H1 (cell line): Measurements from ENCODE around the gene ADPRH. TPM values are rescaled to one million over a fixed set of nuclear protein-coding genes. Genes with fewer than 3 reads are reported as not detected.

Experiments
- BRCA1 ChIP-seq: IDR thresholded peaks from 2 replicates; pipeline ENCODE4 v1.6.1; 2012; ENCODE audit warnings: low read depth, low read length, improper control_type of control experiment
- CBX5 ChIP-seq: fragments of 300-800, 300-1000 bp; sonication (generic); IDR thresholded peaks from 2 replicates; pipeline ENCODE4 v1.7.1; 2016; ENCODE audit warnings: antibody characterized with exemption, low read length, low read depth
- E2F6 ChIP-seq: IDR thresholded peaks from 2 replicates; pipeline ENCODE4 v1.6.1; 2012; ENCODE audit warnings: inconsistent platforms
- FOSL1 ChIP-seq: IDR thresholded peaks from 2 replicates; pipeline ENCODE4 v1.6.1; 2011; ENCODE audit warnings: mild to moderate bottlenecking, low read depth, low read length, moderate library complexity; ENCODE audit not compliant: insufficient read depth
- polyA plus RNA-seq, 7 experiments: library from polyadenylated mRNA; depleted of rRNA in 3 of 7; stranded (reverse) in 5 of 7; unstranded in 2 of 7; fragments of >200 nt in 5 of 7; fragments of 200-250 nt in 2 of 7; gene quantifications; 1 replicate in 5 of 7; 2 replicates in 1 of 7; 4 replicates in 1 of 7; pipeline versions ENCODE4 v1.2.1 to v1.2.3, GENCODE V29; 2011 to 2013; ENCODE audit warnings: missing spikeins in 2 of 7, mixed read lengths in 2 of 7
- total RNA-seq: library from RNA; stranded (reverse); fragmentation: NEBNext Ultra II Directional; extraction: Animal tissue kit (Norgen Biotek cat#: 25700); gene quantifications from 2 replicates; pipeline ENCODE4 v1.2.1, GENCODE V29; 2021

ADPRH gene
- total and polyA plus RNA-seq, 2 of the 8 experiments (the other 6 are each of a cell fraction or from before 2014, with no cell fraction given) = 2.6 to 4.2 TPM

GRCh38 chr3:119569156-119569555 lies 10.1 kb upstream of the ADPRH start (continued):
- no peak for TF ChIP-seq E2F6
- TF ChIP-seq CBX5 = no peak
- TF ChIP-seq BRCA1 = no peak
- TF ChIP-seq FOSL1 = no peak
